CD8-positive, alpha-beta memory T cell (primary cell): Measurements from ENCODE around the gene NANOS3. TPM values are rescaled to one million over a fixed set of nuclear protein-coding genes. Genes with fewer than 3 reads are reported as not detected.
"Not testable (repeated sequence)": the region's sequence is repeated elsewhere in the genome, so short reads cannot be mapped to it uniquely, and the experiment has no call there.

Experiments used
- CTCF ChIA-PET: fragments of 350-600 bp; sonication (Branson Sonifier 250); formaldehyde crosslinking; loops from one replicate; lab custom pipeline; 2021; ENCODE audit warnings: antibody characterized with exemption; lab: Charles Lee
- POLR2A ChIA-PET: fragments of 350-600 bp; sonication (Branson Sonifier 250); formaldehyde crosslinking; loops from one replicate; lab custom pipeline; 2021; ENCODE audit warnings: antibody characterized with exemption; lab: Charles Lee
- DNase-seq, 5 donors: peaks; one replicate each; pipeline versions ENCODE4 v3.0.0 to v3.0.0-alpha.2; 2020 to 2022; ENCODE audit warnings: mixed read lengths in 1 of 5
- H3K27ac ChIP-seq: one replicate; pipeline ENCODE4 v1.7.0; 2013; ENCODE audit warnings: low read depth, mild to moderate bottlenecking, low read length, moderate library complexity
- H3K27me3 ChIP-seq: 2 replicates; pipeline ENCODE4 v1.7.0; 2013; ENCODE audit warnings: low read length, mild to moderate bottlenecking; ENCODE audit not compliant: insufficient read depth, poor library complexity, severe bottlenecking
- H3K36me3 ChIP-seq: 2 replicates; pipeline ENCODE4 v1.7.0; 2013; ENCODE audit warnings: mild to moderate bottlenecking, low read length, moderate library complexity; ENCODE audit not compliant: insufficient read depth
- H3K4me1 ChIP-seq: 2 replicates; pipeline ENCODE4 v1.7.0; 2013; ENCODE audit warnings: mild to moderate bottlenecking, low read length, moderate library complexity; ENCODE audit not compliant: insufficient read depth
- H3K4me3 ChIP-seq: 2 replicates; pipeline ENCODE4 v1.7.0; 2013; ENCODE audit warnings: mild to moderate bottlenecking, low read length
- H3K9me3 ChIP-seq: 2 replicates; pipeline ENCODE4 v1.7.0; 2013; ENCODE audit warnings: mild to moderate bottlenecking, low read length
- H3K27ac Mint-ChIP-seq, 8 donors: one replicate each; pipeline ENCODE4 v1.8.0; 2020 to 2021; ENCODE audit warnings: mixed read lengths in 8 of 8, mild to moderate bottlenecking in 6 of 8, inconsistent platforms in 3 of 8, moderate library complexity in 3 of 8
- H3K27me3 Mint-ChIP-seq, 2 donors: one replicate each; pipeline ENCODE4 v1.8.0; 2020 to 2021; ENCODE audit warnings: mixed read lengths in 2 of 2, mild to moderate bottlenecking in 1 of 2, moderate library complexity in 1 of 2
- H3K36me3 Mint-ChIP-seq, 3 donors: one replicate each; pipeline ENCODE4 v1.8.0; 2020 to 2021; ENCODE audit warnings: mixed read lengths in 3 of 3, inconsistent platforms in 1 of 3, mild to moderate bottlenecking in 1 of 3
- H3K4me1 Mint-ChIP-seq, 3 donors: one replicate each; pipeline ENCODE4 v1.8.0; 2020 to 2021; ENCODE audit warnings: mixed read lengths in 3 of 3, inconsistent platforms in 1 of 3, mild to moderate bottlenecking in 1 of 3
- H3K4me3 Mint-ChIP-seq, 7 donors: one replicate each; pipeline ENCODE4 v1.8.0; 2020 to 2021; ENCODE audit warnings: mixed read lengths in 7 of 7, mild to moderate bottlenecking in 6 of 7, moderate library complexity in 4 of 7, inconsistent platforms in 2 of 7
- H3K9me3 Mint-ChIP-seq, 5 donors: one replicate each; pipeline ENCODE4 v1.8.0; 2020 to 2022; ENCODE audit warnings: mixed read lengths in 5 of 5, mild to moderate bottlenecking in 3 of 5, moderate library complexity in 2 of 5, inconsistent platforms in 1 of 5
- polyA plus RNA-seq: library from polyadenylated mRNA; unstranded; fragments of 300-500 nt; fragmentation: Illumina TruSeq; gene quantifications from one replicate; pipeline ENCODE4 v1.2.3, GENCODE V29; 2021
- total RNA-seq, 2 experiments: library from RNA; stranded (reverse); gene quantifications; one replicate each; pipeline ENCODE4 v1.2.3, GENCODE V29; 2021

Gene NANOS3
- total and polyA plus RNA-seq, 3 experiments from 2014 or later = 0.90 to 1.5 TPM; not detected in 1

DNA sequence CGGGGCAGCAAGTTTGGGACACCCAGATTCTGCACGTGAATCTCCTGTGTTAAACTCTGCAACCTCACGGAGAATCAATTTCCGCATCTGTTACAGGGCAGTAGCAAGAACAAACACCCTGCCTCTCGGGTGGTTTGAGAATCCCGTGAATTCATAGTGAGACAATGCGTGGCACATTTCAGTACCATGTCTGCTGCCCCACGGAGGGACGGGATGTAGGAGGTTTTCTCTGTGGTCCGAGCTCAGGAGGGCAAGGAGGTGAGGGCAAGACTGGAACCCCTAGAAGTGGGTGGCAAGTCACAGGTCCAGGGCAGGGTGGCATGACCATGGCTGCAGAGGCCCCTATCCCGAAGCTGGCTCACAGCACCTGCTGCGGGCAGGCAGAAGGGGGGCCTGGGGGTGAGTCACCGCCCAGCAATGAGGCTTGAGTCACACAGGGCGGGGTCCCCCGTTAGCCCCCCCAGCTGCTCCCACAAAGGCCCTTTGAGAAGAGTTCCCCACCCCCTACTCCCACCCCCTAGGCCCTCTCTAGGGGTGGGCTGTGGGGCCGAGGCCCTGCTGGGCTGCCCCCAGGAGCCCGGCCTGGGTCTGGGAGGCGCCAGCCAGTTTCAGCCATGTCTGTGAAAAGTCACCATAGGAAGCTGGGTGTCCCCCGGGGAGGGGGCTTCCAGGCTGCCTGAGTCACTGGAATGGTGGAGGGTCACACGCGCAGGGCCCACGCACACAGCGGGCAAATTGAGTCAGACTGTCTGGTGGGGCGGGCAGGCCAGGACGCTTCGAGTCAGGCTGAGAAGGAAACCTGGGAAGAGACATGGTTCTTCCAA lies 25.8 kb upstream of the NANOS3 start:
- Histone ChIP-seq H3K27ac (peak overlapping the region; percentile 94), H3K9me3 (no peaks in the 10 kb centered on the region), H3K36me3 (no peaks in the 10 kb centered on the region), H3K4me1 (peaks cover 29% of the 10 kb centered on the region), H3K27me3 (no peaks in the 10 kb centered on the region), H3K4me3 (peak overlapping the region; percentile 20)
- Mint-ChIP-seq H3K27ac (peak overlapping the region; percentile 89 to 100 (median 99)), H3K4me1 (peaks cover 23 to 46% (median 27%) of the 10 kb centered on the region in 3 donors), H3K9me3 (peaks cover 0 to 5% (median 0%) of the 10 kb centered on the region in 5 donors), H3K36me3 (peaks cover 0 to 4% (median 0%) of the 10 kb centered on the region in 3 donors), H3K27me3 (peaks cover 0 to 13% of the 10 kb centered on the region in 2 donors), H3K4me3 (peak overlapping the region; percentile 75 to 91 (median 85))
- ChIA-PET CTCF (interaction anchor here (1.2 to 8.2 kb wide), 3 partner anchors 10 to 15 kb away, joined by 4 to 73 read pairs (median 8); no protein-coding TSS in a partner anchor), POLR2A (interaction anchor here (0.6 to 1.9 kb wide), 3 partner anchors 10 to 40 kb away, joined by 5 to 15 read pairs (median 6); no protein-coding TSS in a partner anchor)
- peak in 4 of 5 donors; percentile 41 to 90 (median 61) for DNase-seq

DNA sequence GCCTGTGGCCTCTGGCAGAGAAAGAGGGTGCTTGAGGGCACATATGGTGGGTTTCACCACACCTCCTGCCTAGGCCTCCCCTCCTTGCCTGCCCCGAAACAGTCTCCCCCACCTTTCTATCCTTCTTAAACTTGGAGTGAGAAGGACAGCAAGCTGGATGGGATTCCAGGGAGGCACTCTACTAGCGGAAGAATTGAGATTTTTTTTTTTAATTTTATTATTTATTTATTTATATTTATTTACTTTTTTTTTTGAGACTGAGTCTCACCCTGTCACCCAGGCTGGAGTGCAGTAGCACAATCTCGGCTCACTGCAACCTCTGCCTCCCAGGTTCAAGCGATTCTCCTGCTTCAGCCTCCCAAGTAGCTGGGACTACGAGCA lies 25.2 kb upstream of the NANOS3 start:
- not testable (repeated sequence) for H3K27me3 ChIP-seq, H3K27me3 Mint-ChIP-seq, H3K4me3 ChIP-seq, H3K36me3 Mint-ChIP-seq, H3K9me3 ChIP-seq, H3K9me3 Mint-ChIP-seq, DNase-seq, H3K36me3 ChIP-seq
- H3K4me1 Mint-ChIP-seq = peaks cover 17 to 40% (median 21%) of the 10 kb centered on the region in 3 donors
- H3K4me3 Mint-ChIP-seq = peak overlapping the region in 1 of 7 donors; percentile 30
- H3K27ac Mint-ChIP-seq = peak overlapping the region in 4 of 8 donors; percentile 37 to 100 (median 92)
- H3K27ac ChIP-seq = peak overlapping the region; percentile 94
- POLR2A ChIA-PET = interaction anchor here (1.4 to 1.9 kb wide), 2 partner anchors 9 to 11 kb away, joined by 5 to 15 read pairs; no protein-coding TSS in a partner anchor
- CTCF ChIA-PET = interaction anchor here (0.6 to 8.2 kb wide), 4 partner anchors 11 to 73 kb away, joined by 3 to 73 read pairs (median 6); no protein-coding TSS in a partner anchor
- H3K4me1 ChIP-seq = peaks cover 23% of the 10 kb centered on the region

DNA sequence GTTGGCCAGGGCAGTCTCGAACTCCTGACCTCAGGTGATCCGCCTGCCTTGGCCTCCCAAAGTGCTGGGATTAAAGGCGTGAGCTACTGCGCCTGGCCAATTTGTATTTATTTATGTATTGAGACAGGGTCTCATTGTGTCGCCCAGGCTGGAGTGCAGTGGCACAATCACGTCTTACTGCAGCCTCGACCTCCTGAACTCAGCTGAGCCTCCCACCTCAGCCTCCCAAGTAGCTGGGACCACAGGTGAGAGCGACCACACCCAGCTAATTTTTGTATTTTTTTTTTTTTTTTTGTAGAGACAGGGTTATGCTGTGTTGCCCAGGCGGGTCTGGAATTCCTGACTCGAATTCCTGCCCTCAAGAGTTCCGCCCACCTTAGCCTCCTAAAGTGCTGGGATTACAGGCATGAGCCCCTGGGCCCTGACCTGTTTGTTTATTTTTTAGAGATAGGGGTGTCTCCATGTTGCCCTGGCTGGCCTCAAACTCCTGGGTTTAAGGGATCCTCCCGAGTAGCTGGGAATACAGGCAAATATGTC lies 24.7 kb upstream of the NANOS3 start:
- H3K4me3 Mint-ChIP-seq = not testable (repeated sequence)
- CTCF ChIA-PET = interaction anchor here (0.6 to 8.2 kb wide), 3 partner anchors 10 to 73 kb away, joined by 3 to 73 read pairs (median 3); no protein-coding TSS in a partner anchor

DNA sequence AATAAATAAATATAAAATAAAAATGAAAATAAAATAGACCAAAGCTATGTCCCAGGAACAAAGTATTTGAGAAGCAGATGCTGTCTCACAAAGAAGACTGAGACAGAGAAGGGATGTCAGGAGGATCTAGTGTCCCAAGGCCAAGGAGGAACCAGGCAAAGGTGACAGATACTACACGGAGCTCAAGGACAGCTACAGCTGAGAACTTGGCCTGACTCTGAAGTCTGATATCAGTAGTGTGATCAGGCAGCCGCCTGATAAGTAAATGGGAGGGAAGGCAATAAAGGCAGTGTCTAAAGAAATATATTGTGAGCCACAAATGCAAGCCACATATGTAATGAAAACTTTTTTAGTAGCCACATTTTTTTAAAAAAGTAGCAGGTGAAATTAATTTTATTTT lies 20.4 kb upstream of the NANOS3 start:
- no peak overlapping the region for H3K4me3 ChIP-seq
- H3K9me3 ChIP-seq = no peaks in the 10 kb centered on the region
- DNase-seq = no peak
- H3K27me3 ChIP-seq = no peaks in the 10 kb centered on the region
- H3K4me1 ChIP-seq = peaks cover 5% of the 10 kb centered on the region
- Mint-ChIP-seq H3K4me3 (peak overlapping the region in 1 of 7 donors; percentile 72), H3K27ac (peak overlapping the region in 1 of 8 donors; percentile 57), H3K4me1 (peaks cover 5 to 17% (median 13%) of the 10 kb centered on the region in 3 donors), H3K36me3 (peaks cover 0 to 2% (median 0%) of the 10 kb centered on the region in 3 donors), H3K9me3 (no peaks in the 10 kb centered on the region), H3K27me3 (peaks cover 0 to 2% of the 10 kb centered on the region in 2 donors)
- ChIA-PET POLR2A (interaction anchor here (0.8 kb wide), 1 partner anchor 9 kb away, joined by 3 read pairs; no protein-coding TSS in a partner anchor), CTCF (interaction anchor here (0.6 to 0.7 kb wide), 2 partner anchors 12 to 72 kb away, joined by 3 to 4 read pairs; no protein-coding TSS in a partner anchor)
- no peak overlapping the region for H3K27ac ChIP-seq
- no peaks in the 10 kb centered on the region for H3K36me3 ChIP-seq

More for the DNA sequence above, 24.7 kb upstream of the NANOS3 start:
- H3K4me1 Mint-ChIP-seq = peaks cover 15 to 35% (median 19%) of the 10 kb centered on the region in 3 donors
- H3K27me3 Mint-ChIP-seq, H3K4me3 ChIP-seq, H3K27ac ChIP-seq, H3K36me3 ChIP-seq, H3K36me3 Mint-ChIP-seq, H3K9me3 Mint-ChIP-seq, H3K9me3 ChIP-seq, DNase-seq, H3K27me3 ChIP-seq: not testable (repeated sequence)
- peaks cover 18% of the 10 kb centered on the region for H3K4me1 ChIP-seq
- peak overlapping the region in 2 of 8 donors; percentile 27 to 29 for H3K27ac Mint-ChIP-seq
- POLR2A ChIA-PET = interaction anchor here (0.6 to 1.4 kb wide), 2 partner anchors 9 to 11 kb away, joined by 5 to 9 read pairs; no protein-coding TSS in a partner anchor

DNA sequence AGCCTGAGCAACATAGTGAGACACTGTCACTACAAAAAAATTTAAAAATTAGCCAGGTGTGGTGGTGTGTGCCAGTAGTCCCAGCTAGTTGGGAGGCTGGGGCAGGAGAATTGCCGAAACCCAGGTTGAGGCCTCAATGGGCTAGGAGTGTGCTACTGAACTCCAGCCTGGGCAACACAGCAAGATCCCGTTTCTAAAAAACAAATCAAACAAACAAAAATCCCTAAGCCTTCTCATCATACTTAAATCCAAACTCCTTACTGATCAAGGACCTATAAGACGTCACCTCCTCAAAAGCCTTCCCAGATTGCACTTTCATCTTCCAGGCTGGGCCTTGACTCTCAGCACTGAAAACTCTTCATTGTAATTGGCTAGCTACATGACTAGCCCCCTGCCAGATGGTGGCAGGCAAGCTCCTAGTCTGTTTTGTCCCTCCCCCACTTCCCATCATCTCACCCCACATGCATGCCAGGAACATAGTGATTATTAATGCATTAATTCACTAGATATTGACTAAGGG lies 17.5 kb upstream of the NANOS3 start:
- peak overlapping the region in 4 of 7 donors; percentile 2 to 36 (median 26) for H3K4me3 Mint-ChIP-seq
- peaks cover 9 to 16% of the 10 kb centered on the region in 2 donors for H3K27me3 Mint-ChIP-seq
- H3K27ac Mint-ChIP-seq = peak overlapping the region in 4 of 8 donors; percentile 40 to 75 (median 67)
- no peaks in the 10 kb centered on the region for H3K9me3 Mint-ChIP-seq
- Histone ChIP-seq H3K27me3 (peaks cover 9% of the 10 kb centered on the region), H3K27ac (no peak overlapping the region), H3K9me3 (no peaks in the 10 kb centered on the region), H3K4me3 (no peak overlapping the region), H3K4me1 (peaks cover 21% of the 10 kb centered on the region), H3K36me3 (no peaks in the 10 kb centered on the region)
- ChIA-PET POLR2A (interaction anchor here (0.6 to 2.1 kb wide), 3 partner anchors 12 to 578 kb away, joined by 5 to 7 read pairs (median 6); no protein-coding TSS in a partner anchor), CTCF (interaction anchor here (0.6 to 10.5 kb wide), 5 partner anchors 10 to 73 kb away, joined by 3 to 219 read pairs (median 53); partner anchors contain the start of gene ZSWIM4)
- DNase-seq = no peak
- H3K4me1 Mint-ChIP-seq = peaks cover 25 to 38% (median 37%) of the 10 kb centered on the region in 3 donors
- peaks cover 0 to 2% (median 2%) of the 10 kb centered on the region in 3 donors for H3K36me3 Mint-ChIP-seq

DNA sequence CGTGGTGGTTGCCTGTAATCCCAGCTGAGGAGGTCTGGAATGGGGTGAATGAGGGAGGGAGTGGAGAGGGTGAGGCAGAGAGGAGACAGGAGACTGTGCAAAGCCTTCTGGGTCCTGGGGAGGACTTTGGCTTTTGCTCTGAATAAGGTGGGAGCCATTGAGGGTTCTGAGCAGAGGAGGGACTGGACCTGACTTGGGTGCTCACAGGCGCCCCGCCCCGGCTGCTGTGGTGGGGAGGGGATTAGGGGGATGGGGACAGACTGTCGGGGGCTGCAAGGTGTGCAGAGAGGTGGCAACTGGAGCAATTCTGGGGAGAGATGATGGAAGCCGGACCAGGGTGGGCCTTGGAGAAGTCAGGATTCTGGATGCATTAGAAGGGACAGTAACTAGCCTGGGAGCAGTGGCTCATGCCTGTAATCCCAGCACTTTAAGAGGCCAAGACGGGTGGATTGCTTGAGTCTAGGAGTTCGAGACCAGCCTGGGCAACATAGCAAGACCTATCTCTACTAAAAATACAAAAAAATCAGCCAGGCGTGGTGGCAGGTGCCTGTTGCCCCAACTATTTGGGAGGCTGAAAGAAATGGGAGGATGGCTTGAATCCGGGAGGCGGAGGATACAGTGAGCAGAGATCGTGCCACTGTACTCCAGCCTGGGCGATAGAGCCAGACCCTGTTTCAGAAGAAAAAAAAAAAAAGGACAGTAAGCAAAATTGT lies 16.1 kb upstream of the NANOS3 start:
- no peak for DNase-seq
- Mint-ChIP-seq H3K4me1 (peaks cover 27 to 43% (median 40%) of the 10 kb centered on the region in 3 donors), H3K9me3 (no peaks in the 10 kb centered on the region), H3K36me3 (peaks cover 0 to 2% (median 2%) of the 10 kb centered on the region in 3 donors), H3K27me3 (peaks cover 14 to 21% of the 10 kb centered on the region in 2 donors), H3K27ac (peak overlapping the region; percentile 99 to 100 (median 100)), H3K4me3 (peak overlapping the region; percentile 93 to 99 (median 98))
- ChIA-PET CTCF (interaction anchor here (0.9 to 10.5 kb wide), 11 partner anchors 11 to 276 kb away, joined by 3 to 219 read pairs (median 17); partner anchors contain the start of genes ASF1B, C19orf53 and ZSWIM4), POLR2A (interaction anchor here (0.6 to 2.5 kb wide), 8 partner anchors 9 to 76 kb away, joined by 3 to 29 read pairs (median 6); no protein-coding TSS in a partner anchor)
- H3K4me3 ChIP-seq = no peak overlapping the region
- H3K36me3 ChIP-seq = no peaks in the 10 kb centered on the region
- peaks cover 25% of the 10 kb centered on the region for H3K4me1 ChIP-seq
- no peaks in the 10 kb centered on the region for H3K9me3 ChIP-seq
- peaks cover 12% of the 10 kb centered on the region for H3K27me3 ChIP-seq
- peak overlapping the region; percentile 96 for H3K27ac ChIP-seq
